Measurements from ENCODE around the gene EFR3B.

EFR3B gene

GRCh38 chr2:25169073-25169470 lies 127.2 kb downstream of the EFR3B start:
- H3K27me3 ChIP-seq (ENCODE audit: control insufficient read depth, insufficient read depth, low read length), result peaks cover 3% of the 10 kb centered on the region
- no peak overlapping the region for H3K4me3 ChIP-seq (ENCODE audit: low read depth, low read length)
- no peak overlapping the region for H3K27ac ChIP-seq
- H3K79me2 ChIP-seq, result no peaks in the 10 kb centered on the region
- no peak overlapping the region for H2AFZ ChIP-seq
- H3K9ac ChIP-seq, result no peak overlapping the region
- TF ChIP-seq CTCF (IDR thresholded peaks at IDR 0.05), result no peak
- H3K9me3 ChIP-seq (ENCODE audit: control insufficient read depth, low read length), result no peaks in the 10 kb centered on the region
- no peaks in the 10 kb centered on the region for H3K4me1 ChIP-seq
- H3K36me3 ChIP-seq (ENCODE audit: control insufficient read depth, insufficient read depth, low read length), result no peaks in the 10 kb centered on the region
- H3K4me2 ChIP-seq (ENCODE audit: low read length), result no peak overlapping the region

- Histone ChIP-seq H3K27ac (no peak overlapping the region), H3K9me3 (ENCODE audit: control insufficient read depth, low read length) (no peaks in the 10 kb centered on the region), H3K4me3 (ENCODE audit: low read depth, low read length) (no peak overlapping the region), H3K4me1 (no peaks in the 10 kb centered on the region), H3K4me2 (ENCODE audit: low read length) (no peak overlapping the region), H3K9ac (no peak overlapping the region), H3K27me3 (ENCODE audit: control insufficient read depth, insufficient read depth, low read length) (peaks cover 3% of the 10 kb centered on the region), H2AFZ (no peak overlapping the region), H3K36me3 (ENCODE audit: control insufficient read depth, insufficient read depth, low read length) (no peaks in the 10 kb centered on the region), H3K79me2 (no peaks in the 10 kb centered on the region)
- TF ChIP-seq CTCF (IDR thresholded peaks at IDR 0.05), result no peak
Measured at GRCh38 chr2:25170888-25171287, 129.0 kb downstream of the EFR3B start.

- H3K4me3 ChIP-seq (ENCODE audit: low read depth, low read length), result no peak overlapping the region
- H2AFZ ChIP-seq, result no peak overlapping the region
- H3K9me3 ChIP-seq (ENCODE audit: control insufficient read depth, low read length), result no peaks in the 10 kb centered on the region
- H3K79me2 ChIP-seq, result no peaks in the 10 kb centered on the region
- H3K9ac ChIP-seq, result no peak overlapping the region
- H3K36me3 ChIP-seq (ENCODE audit: control insufficient read depth, insufficient read depth, low read length), result no peaks in the 10 kb centered on the region
- no peak overlapping the region for H3K4me2 ChIP-seq (ENCODE audit: low read length)
- no peak for TF ChIP-seq CTCF (IDR thresholded peaks at IDR 0.05)
- peaks cover 3% of the 10 kb centered on the region for H3K27me3 ChIP-seq (ENCODE audit: control insufficient read depth, insufficient read depth, low read length)
- H3K27ac ChIP-seq, result no peak overlapping the region
- no peaks in the 10 kb centered on the region for H3K4me1 ChIP-seq
Measured at GRCh38 chr2:25173719-25174118, 131.8 kb downstream of the EFR3B start.

- no peak overlapping the region for H3K9ac ChIP-seq
- H3K4me1 ChIP-seq, result no peaks in the 10 kb centered on the region
- no peak overlapping the region for H2AFZ ChIP-seq
- H3K4me2 ChIP-seq (ENCODE audit: low read length), result no peak overlapping the region
- no peak overlapping the region for H3K4me3 ChIP-seq (ENCODE audit: low read depth, low read length)
- H3K9me3 ChIP-seq (ENCODE audit: control insufficient read depth, low read length), result no peaks in the 10 kb centered on the region
- no peaks in the 10 kb centered on the region for H3K27me3 ChIP-seq (ENCODE audit: control insufficient read depth, insufficient read depth, low read length)
- H3K79me2 ChIP-seq, result no peaks in the 10 kb centered on the region
- no peak for TF ChIP-seq CTCF (IDR thresholded peaks at IDR 0.05)
- no peaks in the 10 kb centered on the region for H3K36me3 ChIP-seq (ENCODE audit: control insufficient read depth, insufficient read depth, low read length)
- no peak overlapping the region for H3K27ac ChIP-seq
Measured at GRCh38 chr2:25174192-25174861, 132.5 kb downstream of the EFR3B start.

GRCh38 chr2:25176138-25176537 lies 134.3 kb downstream of the EFR3B start:
- Histone ChIP-seq H3K79me2 (no peaks in the 10 kb centered on the region), H3K36me3 (ENCODE audit: control insufficient read depth, insufficient read depth, low read length) (no peaks in the 10 kb centered on the region), H3K4me2 (ENCODE audit: low read length) (no peak overlapping the region), H3K4me3 (ENCODE audit: low read depth, low read length) (no peak overlapping the region), H2AFZ (no peak overlapping the region), H3K27ac (no peak overlapping the region), H3K9me3 (ENCODE audit: control insufficient read depth, low read length) (no peaks in the 10 kb centered on the region), H3K9ac (no peak overlapping the region), H3K27me3 (ENCODE audit: control insufficient read depth, insufficient read depth, low read length) (no peaks in the 10 kb centered on the region), H3K4me1 (no peaks in the 10 kb centered on the region)
- TF ChIP-seq CTCF (IDR thresholded peaks at IDR 0.05), result no peak

All from parathyroid adenoma (tissue), 2 donors.